Astrocyte of the cerebellum (primary cell): ENCODE results near the gene ETV5.
A peak's percentile ranks its signal among the peaks of the same experiment; 100 is the strongest.

Source experiments
- DNase-seq: peaks from one replicate; pipeline ENCODE4 v3.0.0-alpha.2; 2011; ENCODE audit warnings: low read depth
- H3K4me3 ChIP-seq: 2 replicates; pipeline ENCODE4 v1.5.1; 2011; ENCODE audit warnings: mild to moderate bottlenecking, low read depth, low read length, moderate library complexity
- CTCF ChIP-seq: IDR thresholded peaks from 2 replicates; pipeline ENCODE4 v1.5.1; 2012; ENCODE audit warnings: low read length, low read depth, moderate library complexity, mild to moderate bottlenecking; ENCODE audit errors: missing control alignments
- in situ Hi-C: cut with HindIII; loops from 2 replicates; pipeline ENCODE4 v1.10.0; 2017; ENCODE audit warnings: low sequenced_read_pairs

Gene ETV5

GRCh38 chr3:186067360-186068242, 41.3 kb downstream of the ETV5 start:
- no peak for DNase-seq
- in situ Hi-C loops, result no loop called here
- H3K4me3 ChIP-seq, result no peak overlapping the region
- TF ChIP-seq CTCF, result no peak

GRCh38 chr3:186060222-186060621, 48.7 kb downstream of the ETV5 start:
- in situ Hi-C loops, result no loop called here
- no peak for DNase-seq
- TF ChIP-seq CTCF, result no peak

GRCh38 chr3:186059192-186059591, 49.7 kb downstream of the ETV5 start:
- DNase-seq, result no peak
- no peak for TF ChIP-seq CTCF
- no peak overlapping the region for H3K4me3 ChIP-seq
- in situ Hi-C loops, result no loop called here

More at GRCh38 chr3:186060222-186060621, 48.7 kb downstream of the ETV5 start:
- no peak overlapping the region for H3K4me3 ChIP-seq

- no peak for DNase-seq
- TF ChIP-seq CTCF, result no peak
- in situ Hi-C loops, result no loop called here
- H3K4me3 ChIP-seq, result no peak overlapping the region
Measured at GRCh38 chr3:186058225-186058624, 50.7 kb downstream of the ETV5 start.

GRCh38 chr3:186057594-186057993, 51.3 kb downstream of the ETV5 start:
- TF ChIP-seq CTCF, result no peak
- in situ Hi-C loops, result no loop called here
- DNase-seq, result peak; percentile 49
- no peak overlapping the region for H3K4me3 ChIP-seq

- in situ Hi-C loops, result no loop called here
- H3K4me3 ChIP-seq, result no peak overlapping the region
- TF ChIP-seq CTCF, result no peak
- no peak for DNase-seq
Measured at GRCh38 chr3:186054792-186055352, 54.0 kb downstream of the ETV5 start.
